OCI-LY1 (cell line): ENCODE measurements around the gene FAM76A.
A peak's percentile ranks its signal among the peaks of the same experiment; 100 is the strongest.
"Not testable (repeated sequence)": the region's sequence is repeated elsewhere in the genome, so short reads cannot be mapped to it uniquely, and the experiment has no call there.

ENCODE experiments used
- H2AFZ ChIP-seq: fragments of 200-600 bp; sonication (generic), shearing (Covaris generic); 2 replicates; pipeline ENCODE4 v1.6.0; 2014; ENCODE audit warnings: antibody characterized with exemption, mild to moderate bottlenecking, low read length
- H3F3A ChIP-seq: fragments of 200-600 bp; sonication (generic), shearing (Covaris generic); 2 replicates; pipeline ENCODE4 v1.6.0; 2014; ENCODE audit warnings: mild to moderate bottlenecking, antibody characterized with exemption, low read length, moderate library complexity; ENCODE audit not compliant: insufficient read depth
- H3K27ac ChIP-seq: fragments of 200-600 bp; sonication (generic); 2 replicates; pipeline ENCODE4 v1.5.1; 2014; ENCODE audit warnings: low read length, mixed run types, mild to moderate bottlenecking, low read depth; ENCODE audit not compliant: poor library complexity, severe bottlenecking
- H3K27me3 ChIP-seq: fragments of 200-600 bp; sonication (generic); 2 replicates; pipeline ENCODE4 v1.6.0; 2014; ENCODE audit warnings: antibody characterized with exemption, mild to moderate bottlenecking, low read length, moderate library complexity; ENCODE audit not compliant: insufficient read depth
- H3K36me3 ChIP-seq: fragments of 200-600 bp; sonication (generic); 2 replicates; pipeline ENCODE4 v1.6.1; 2014; ENCODE audit warnings: mild to moderate bottlenecking, antibody characterized with exemption, low read length, moderate library complexity, mixed read lengths; ENCODE audit not compliant: insufficient read depth
- H3K4me1 ChIP-seq: fragments of 200-600 bp; sonication (generic); 2 replicates; pipeline ENCODE4 v1.5.1; 2014; ENCODE audit warnings: mild to moderate bottlenecking, low read length, moderate library complexity; ENCODE audit not compliant: insufficient read depth, severe bottlenecking
- H3K4me2 ChIP-seq: fragments of 200-600 bp; sonication (generic), shearing (Covaris generic); 2 replicates; pipeline ENCODE4 v1.6.1; 2014; ENCODE audit warnings: low read length
- H3K4me3 ChIP-seq: fragments of 200-600 bp; sonication (generic); 2 replicates; pipeline ENCODE4 v1.5.1; 2014; ENCODE audit warnings: low read length, low read depth, mild to moderate bottlenecking, mixed read lengths; ENCODE audit not compliant: poor library complexity, severe bottlenecking
- H3K79me2 ChIP-seq: fragments of 200-600 bp; shearing (Covaris generic); 2 replicates; pipeline ENCODE4 v1.6.1; 2016; ENCODE audit warnings: mixed run types, low read length, mixed read lengths; ENCODE audit not compliant: insufficient read depth
- H3K9ac ChIP-seq: fragments of 200-600 bp; sonication (generic), shearing (Covaris generic); 2 replicates; pipeline ENCODE4 v1.6.1; 2014; ENCODE audit warnings: mild to moderate bottlenecking, low read length, mixed read lengths
- H3K9me2 ChIP-seq: fragments of 200-600 bp; sonication (generic), shearing (Covaris generic); 2 replicates; pipeline ENCODE4 v1.6.1; 2014; ENCODE audit warnings: low read depth, mild to moderate bottlenecking, low read length, mixed read lengths
- H3K9me3 ChIP-seq: fragments of 200-600 bp; shearing (Covaris generic); 2 replicates; pipeline ENCODE4 v1.6.1; 2014; ENCODE audit warnings: low read length, mixed read lengths
- H4K20me1 ChIP-seq: fragments of 200-600 bp; sonication (generic), shearing (Covaris generic); 2 replicates; pipeline ENCODE4 v1.6.0; 2016; ENCODE audit warnings: mild to moderate bottlenecking, low read length; ENCODE audit not compliant: insufficient read depth
- EZH2 ChIP-seq: fragments of 200-600 bp; sonication (generic), shearing (Covaris generic); IDR thresholded peaks from 2 replicates; pipeline ENCODE4 v1.8.0; 2017; ENCODE audit warnings: borderline replicate concordance, mixed run types, mild to moderate bottlenecking, antibody characterized with exemption, low read length, moderate library complexity, mixed read lengths
- TF ChIP-seq, protein P1 (sequence below): fragments of 200-600 bp; sonication (generic), shearing (Covaris generic); IDR thresholded peaks from 2 replicates; pipeline ENCODE4 v1.5.1; 2017; ENCODE audit warnings: mild to moderate bottlenecking, antibody characterized with exemption, low read length, moderate library complexity, mixed read lengths

The FAM76A gene

DNA sequence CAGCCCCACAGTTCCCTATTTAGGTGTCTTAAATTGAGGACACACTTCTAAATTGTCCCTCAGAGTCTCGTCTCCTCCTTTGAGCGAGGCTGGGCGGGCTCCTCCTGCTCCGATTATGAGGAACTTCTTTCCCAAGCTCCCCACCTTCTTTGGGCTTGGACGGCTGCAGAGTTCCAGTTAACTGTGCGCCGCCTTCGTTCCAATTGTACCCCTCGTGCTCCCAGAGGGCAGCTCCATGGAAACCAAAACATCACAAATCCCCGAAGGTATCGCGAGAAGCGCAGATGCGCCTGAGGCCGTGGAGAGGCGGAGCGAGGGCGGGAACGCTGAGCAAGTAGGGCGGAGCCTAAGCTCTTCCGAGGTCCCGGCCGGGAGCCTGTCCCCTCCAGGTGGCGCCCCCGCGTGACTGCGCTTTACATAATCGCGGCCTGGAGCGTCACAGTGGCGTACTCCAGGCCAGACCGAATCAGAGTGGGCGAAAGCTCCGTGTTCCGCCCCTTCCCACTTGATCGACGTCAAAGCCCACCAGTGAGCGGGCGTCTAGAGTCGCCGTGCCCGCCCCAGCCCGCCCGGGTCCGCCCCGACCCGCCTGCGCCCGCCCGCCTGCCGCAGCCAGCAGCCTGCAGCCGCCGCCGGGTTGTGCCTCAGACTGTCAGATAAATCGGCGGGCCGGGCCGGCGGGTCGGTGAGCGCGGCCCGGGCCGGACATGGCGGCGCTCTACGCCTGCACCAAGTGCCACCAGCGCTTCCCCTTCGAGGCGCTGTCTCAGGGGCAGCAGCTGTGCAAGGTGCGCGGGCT is at the start of gene FAM76A:
Gene FAM76A, plus strand, starts transcription at position 588 of the 799 bp plus-strand sequence. Its CDS starts 120 bp downstream, at position 708.
- Histone ChIP-seq H3K9me2 (no peaks in the 10 kb centered on the region), H4K20me1 (no peaks in the 10 kb centered on the region), H2AFZ (peak within 1 kb of the TSS; percentile 92), H3K79me2 (no peaks in the 10 kb centered on the region), H3K4me2 (peak within 1 kb of the TSS; percentile 87), H3K4me1 (peaks cover 20% of the 10 kb centered on the region), H3K9me3 (no peaks in the 10 kb centered on the region), H3K4me3 (peak within 1 kb of the TSS; percentile 81), H3K9ac (peak within 1 kb of the TSS; percentile 77), H3K27ac (peak within 1 kb of the TSS; percentile 3), H3F3A (no peaks in the 10 kb centered on the region), H3K27me3 (no peaks in the 10 kb centered on the region), H3K36me3 (0 out of 2 replicates have a peak, but pooled peaks cover 3% of the 10 kb centered on the region)
- TF ChIP-seq, protein P1, sequence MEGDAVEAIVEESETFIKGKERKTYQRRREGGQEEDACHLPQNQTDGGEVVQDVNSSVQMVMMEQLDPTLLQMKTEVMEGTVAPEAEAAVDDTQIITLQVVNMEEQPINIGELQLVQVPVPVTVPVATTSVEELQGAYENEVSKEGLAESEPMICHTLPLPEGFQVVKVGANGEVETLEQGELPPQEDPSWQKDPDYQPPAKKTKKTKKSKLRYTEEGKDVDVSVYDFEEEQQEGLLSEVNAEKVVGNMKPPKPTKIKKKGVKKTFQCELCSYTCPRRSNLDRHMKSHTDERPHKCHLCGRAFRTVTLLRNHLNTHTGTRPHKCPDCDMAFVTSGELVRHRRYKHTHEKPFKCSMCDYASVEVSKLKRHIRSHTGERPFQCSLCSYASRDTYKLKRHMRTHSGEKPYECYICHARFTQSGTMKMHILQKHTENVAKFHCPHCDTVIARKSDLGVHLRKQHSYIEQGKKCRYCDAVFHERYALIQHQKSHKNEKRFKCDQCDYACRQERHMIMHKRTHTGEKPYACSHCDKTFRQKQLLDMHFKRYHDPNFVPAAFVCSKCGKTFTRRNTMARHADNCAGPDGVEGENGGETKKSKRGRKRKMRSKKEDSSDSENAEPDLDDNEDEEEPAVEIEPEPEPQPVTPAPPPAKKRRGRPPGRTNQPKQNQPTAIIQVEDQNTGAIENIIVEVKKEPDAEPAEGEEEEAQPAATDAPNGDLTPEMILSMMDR, result peak; percentile 51
- TF ChIP-seq EZH2, result no peak

DNA sequence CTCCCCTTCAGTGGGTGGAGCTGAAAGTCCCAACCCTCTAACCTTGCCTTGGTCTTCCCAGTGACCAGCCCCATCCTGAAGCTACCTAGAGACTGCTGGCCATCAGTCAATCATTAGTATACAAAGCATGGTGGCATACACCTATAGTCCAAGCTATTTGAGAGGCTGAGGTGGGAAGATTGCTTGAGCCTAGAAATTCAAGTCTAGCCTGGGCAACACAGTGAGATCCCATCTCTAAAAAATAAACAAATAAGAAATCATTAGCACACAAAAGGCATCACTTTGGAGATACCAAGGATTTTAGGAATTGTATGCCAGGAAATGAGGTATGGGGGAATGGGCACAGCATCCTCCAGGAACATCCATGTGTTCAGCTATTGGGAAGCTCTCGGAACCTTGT is 49.4 kb upstream of the FAM76A start:
- H3K79me2 ChIP-seq, result no peaks in the 10 kb centered on the region
- H2AFZ ChIP-seq, result no peak overlapping the region
- peaks cover 5% of the 10 kb centered on the region; the same call in 1 of the 2 replicates for H3K9me3 ChIP-seq
- H3K9me2 ChIP-seq, result no peaks in the 10 kb centered on the region
- H3K27ac ChIP-seq, result no peak overlapping the region
- no peak overlapping the region for H3K4me2 ChIP-seq
- no peak overlapping the region for H3K9ac ChIP-seq
- no peaks in the 10 kb centered on the region for H3F3A ChIP-seq
- TF ChIP-seq EZH2, result no peak
- TF ChIP-seq, protein P1, result no peak
- no peak overlapping the region for H3K4me3 ChIP-seq
- H3K4me1 ChIP-seq, result peaks cover 13% of the 10 kb centered on the region
- H3K27me3 ChIP-seq, result no peaks in the 10 kb centered on the region
- H3K36me3 ChIP-seq, result no peaks in the 10 kb centered on the region
- no peaks in the 10 kb centered on the region for H4K20me1 ChIP-seq

DNA sequence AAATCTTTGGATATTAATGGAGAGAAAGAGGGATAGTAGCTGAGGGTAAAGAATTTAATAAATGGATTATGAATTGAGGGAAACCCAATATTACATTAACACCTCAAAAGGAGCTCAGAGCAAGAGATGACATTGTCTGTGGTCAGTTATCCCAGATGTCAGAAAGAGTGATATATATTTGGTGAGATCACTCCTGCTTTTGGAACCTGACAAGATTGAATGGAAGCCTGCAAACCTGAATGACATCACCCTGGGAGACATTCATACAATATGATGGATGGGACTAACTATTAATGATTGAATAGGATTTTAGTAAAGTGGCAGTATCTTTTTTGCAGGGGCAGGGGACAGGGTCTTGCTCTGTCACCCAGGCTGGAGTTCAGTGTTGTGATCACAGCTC is 47.0 kb upstream of the FAM76A start:
- H3K9me3 ChIP-seq, result peaks cover 5% of the 10 kb centered on the region; the same call in 1 of the 2 replicates
- no peaks in the 10 kb centered on the region for H3K36me3 ChIP-seq
- H3K79me2 ChIP-seq, result no peaks in the 10 kb centered on the region
- no peaks in the 10 kb centered on the region for H3K9me2 ChIP-seq
- no peak overlapping the region for H3K9ac ChIP-seq
- no peak overlapping the region for H3K27ac ChIP-seq
- H3K4me2 ChIP-seq, result no peak overlapping the region
- TF ChIP-seq, protein P1, result no peak
- no peak for TF ChIP-seq EZH2
- H3K4me1 ChIP-seq, result no peaks in the 10 kb centered on the region
- no peaks in the 10 kb centered on the region for H4K20me1 ChIP-seq
- H3K4me3 ChIP-seq, result no peak overlapping the region
- no peaks in the 10 kb centered on the region for H3F3A ChIP-seq
- H3K27me3 ChIP-seq, result no peaks in the 10 kb centered on the region
- no peak overlapping the region for H2AFZ ChIP-seq

DNA sequence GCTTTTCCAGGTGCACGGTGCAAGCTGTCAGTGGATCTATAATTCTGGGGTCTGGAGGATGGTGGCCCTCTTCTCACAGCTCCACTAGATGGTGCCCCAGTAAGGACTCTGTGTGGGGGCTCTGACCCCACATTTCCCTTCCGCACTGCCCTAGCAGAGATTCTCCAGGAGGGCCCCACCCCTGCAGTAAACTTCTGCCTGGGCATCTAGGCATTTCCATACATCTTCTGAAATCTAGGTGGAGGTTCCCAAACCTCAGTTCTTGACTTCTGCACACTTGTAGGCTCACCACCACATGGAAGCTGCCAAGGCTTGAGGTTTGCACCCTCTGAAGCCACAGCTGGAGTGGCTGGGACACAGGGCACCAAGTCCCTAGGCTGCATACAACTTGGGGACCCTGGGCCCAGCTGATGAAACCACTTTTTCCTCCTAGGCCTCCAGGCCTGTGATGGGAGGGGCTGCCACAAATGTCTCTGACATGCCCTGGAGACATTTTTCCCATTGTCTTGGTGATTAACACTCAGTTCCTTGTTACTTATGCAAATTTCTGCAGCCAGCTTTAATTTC is 45.5 kb upstream of the FAM76A start:
- not testable (repeated sequence) for H3K9ac ChIP-seq

DNA sequence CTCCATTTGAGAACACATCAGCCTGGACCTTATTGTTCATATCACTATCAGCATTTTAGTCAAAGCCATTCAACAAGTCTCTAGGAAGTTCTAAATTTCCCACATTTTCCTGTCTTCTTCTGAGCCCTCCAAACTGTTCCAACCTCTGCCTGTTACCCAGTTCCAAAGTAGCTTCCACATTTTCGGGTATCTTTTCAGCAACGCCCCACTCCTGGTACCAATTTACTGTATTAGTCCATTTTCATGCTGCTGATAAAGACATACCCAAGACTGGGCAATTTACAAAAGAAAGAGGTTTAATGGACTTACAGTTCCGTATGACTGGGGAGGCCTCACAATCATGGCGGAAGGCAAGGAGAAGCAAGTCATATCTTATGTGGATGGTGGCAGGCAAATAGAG is 44.2 kb upstream of the FAM76A start:
- not testable (repeated sequence) for H3K27me3 ChIP-seq, H3F3A ChIP-seq, H3K9me3 ChIP-seq, H2AFZ ChIP-seq, H3K79me2 ChIP-seq, H3K9me2 ChIP-seq, H3K9ac ChIP-seq, H3K4me2 ChIP-seq, H3K27ac ChIP-seq, H3K4me3 ChIP-seq, H4K20me1 ChIP-seq, H3K36me3 ChIP-seq, H3K4me1 ChIP-seq

More for the DNA sequence above, 45.5 kb upstream of the FAM76A start:
- H3K27me3 ChIP-seq, H3K4me3 ChIP-seq, H3K36me3 ChIP-seq, H3K4me1 ChIP-seq, H3F3A ChIP-seq, H3K79me2 ChIP-seq, H3K4me2 ChIP-seq, H4K20me1 ChIP-seq, H3K27ac ChIP-seq, H3K9me2 ChIP-seq, H2AFZ ChIP-seq, H3K9me3 ChIP-seq: not testable (repeated sequence)
